Endothelial cell of umbilical vein (primary cell): Measurements from ENCODE around the gene LCP1. TPM values are rescaled to one million over a fixed set of nuclear protein-coding genes. Genes with fewer than 3 reads are reported as not detected.

Source experiments
- BruUV-seq: library from RNA; stranded (reverse); fragments of 400-500 nt; replicated peaks from 2 replicates; lab custom pipeline; 2021; lab: Mats Ljungman, UMichigan
- CTCF ChIA-PET: fragments of 300-600, 350-600 bp; sonication (Branson Sonifier 250); formaldehyde crosslinking; loops from one replicate; lab custom pipeline; 2021; ENCODE audit warnings: antibody characterized with exemption, inconsistent platforms; lab: Charles Lee
- POLR2A ChIA-PET: fragments of 300-600, 350-600 bp; sonication (Branson Sonifier 250); formaldehyde crosslinking; loops from one replicate; lab custom pipeline; 2021; ENCODE audit warnings: antibody characterized with exemption, inconsistent platforms; lab: Charles Lee
- DNase-seq: peaks from one replicate; pipeline ENCODE4 v3.0.0-alpha.2; 2011; ENCODE audit warnings: low read depth, low spot score
- FAIRE-seq: peaks from 2 replicates; lab custom pipeline; 2011; peaks lifted over from hg19 to GRCh38; lab: Jason Lieb, UNC
- H2AFZ ChIP-seq: 2 replicates; pipeline ENCODE4 v1.6.0; 2012; ENCODE audit warnings: low read depth, low read length, control low read depth, inconsistent platforms
- H3K27ac ChIP-seq: 2 replicates; pipeline ENCODE4 v1.5.1; 2011; ENCODE audit warnings: low read depth, mild to moderate bottlenecking, control low read depth, low read length, moderate library complexity; ENCODE audit not compliant: insufficient read depth
- H3K27me3 ChIP-seq, 2 experiments: 2 replicates each; pipeline versions ENCODE4 v1.6.0 to v1.6.1; 2011; ENCODE audit warnings: low read length in 2 of 2, mixed read lengths in 1 of 2; ENCODE audit not compliant: control insufficient read depth in 2 of 2, insufficient read depth in 2 of 2
- H3K36me3 ChIP-seq, 2 experiments: 2 replicates in 1 of 2; 3 replicates in 1 of 2; pipeline ENCODE4 v1.5.1; 2011; ENCODE audit warnings: low read length in 2 of 2, mild to moderate bottlenecking in 1 of 2, moderate library complexity in 1 of 2; ENCODE audit not compliant: control insufficient read depth in 2 of 2, insufficient read depth in 2 of 2; ENCODE audit errors: extremely low read depth in 1 of 2
- H3K4me1 ChIP-seq: 3 replicates; pipeline ENCODE4 v1.5.1; 2011; ENCODE audit warnings: mild to moderate bottlenecking, low read length; ENCODE audit not compliant: control insufficient read depth, insufficient read depth; ENCODE audit errors: extremely low read depth
- H3K4me2 ChIP-seq: 2 replicates; pipeline ENCODE4 v1.6.1; 2011; ENCODE audit warnings: low read length, control low read depth, mixed read lengths; ENCODE audit not compliant: insufficient read depth
- H3K4me3 ChIP-seq, 3 experiments: fragments of 200-600 bp in 1 of 3; sonication (generic), shearing (Covaris generic) in 1 of 3; replicated peaks in 1 of 3; 2 replicates each; pipeline ENCODE4 v1.5.1; 2011 to 2016; ENCODE audit warnings: control low read depth in 3 of 3, low read length in 3 of 3, mild to moderate bottlenecking in 2 of 3, inconsistent platforms in 1 of 3, low read depth in 1 of 3, moderate library complexity in 1 of 3; ENCODE audit not compliant: insufficient read depth in 1 of 3
- H3K79me2 ChIP-seq: 2 replicates; pipeline ENCODE4 v1.6.0; 2012; ENCODE audit warnings: low read length, inconsistent platforms; ENCODE audit not compliant: control insufficient read depth, insufficient read depth
- H3K9ac ChIP-seq: replicated peaks from 2 replicates; pipeline ENCODE3; 2011; ENCODE audit warnings: low read length, control low read depth; ENCODE audit not compliant: insufficient read depth; ENCODE audit errors: extremely low read depth
- H3K9me1 ChIP-seq: replicated peaks from 3 replicates; pipeline ENCODE4 v1.6.0; 2011; ENCODE audit warnings: mild to moderate bottlenecking, low read length; ENCODE audit not compliant: control insufficient read depth, insufficient read depth; ENCODE audit errors: extremely low read depth
- H3K9me3 ChIP-seq: replicated peaks from 2 replicates; pipeline ENCODE4 v1.5.1; 2012; ENCODE audit warnings: low read length, inconsistent platforms; ENCODE audit not compliant: control insufficient read depth, insufficient read depth
- H4K20me1 ChIP-seq: replicated peaks from 2 replicates; pipeline ENCODE3; 2011; ENCODE audit warnings: mild to moderate bottlenecking, low read length; ENCODE audit not compliant: control insufficient read depth, insufficient read depth; ENCODE audit errors: extremely low read depth
- CTCF ChIP-seq, 2 donors: IDR thresholded peaks; 1 replicate in 1 of 2; 2 replicates in 1 of 2; pipeline ENCODE4 v1.5.1; 2011; ENCODE audit warnings: low read length in 2 of 2, mild to moderate bottlenecking in 2 of 2, moderate library complexity in 2 of 2, control low read depth in 1 of 2, inconsistent platforms in 1 of 2, low read depth in 1 of 2; ENCODE audit not compliant: insufficient read depth in 1 of 2; ENCODE audit errors: extremely low read depth in 1 of 2
- EZH2 ChIP-seq: IDR thresholded peaks from 2 replicates; pipeline ENCODE4 v1.6.1; 2012; ENCODE audit warnings: borderline replicate concordance, low read depth, mild to moderate bottlenecking, moderate library complexity, low read length, inconsistent platforms; ENCODE audit not compliant: severe bottlenecking
- FOS ChIP-seq: IDR thresholded peaks from 2 replicates; pipeline ENCODE4 v1.6.1; 2011; ENCODE audit warnings: mild to moderate bottlenecking, low read length, moderate library complexity, borderline replicate concordance; ENCODE audit not compliant: insufficient read depth
- GATA2 ChIP-seq: IDR thresholded peaks from 2 replicates; pipeline ENCODE4 v1.7.0; 2011; ENCODE audit warnings: low read depth, mild to moderate bottlenecking, moderate library complexity, mixed read lengths, low read length; ENCODE audit not compliant: insufficient read length, insufficient read depth
- JUN ChIP-seq: IDR thresholded peaks from 2 replicates; pipeline ENCODE4 v1.6.1; 2011; ENCODE audit warnings: borderline replicate concordance, low read depth; ENCODE audit not compliant: insufficient read length, insufficient read depth
- MAX ChIP-seq: IDR thresholded peaks from 2 replicates; pipeline ENCODE4 v1.6.1; 2011; ENCODE audit not compliant: insufficient read depth, insufficient read length
- MYC ChIP-seq: IDR thresholded peaks from one replicate; pipeline ENCODE4 v1.6.1; 2011; ENCODE audit warnings: mild to moderate bottlenecking, low read depth, low read length
- POLR2A ChIP-seq: IDR thresholded peaks from 2 replicates; pipeline ENCODE4 v1.6.1; 2012; ENCODE audit warnings: low read depth, mild to moderate bottlenecking, control low read depth, low read length
- POLR2AphosphoS5 ChIP-seq: IDR thresholded peaks from 2 replicates; pipeline ENCODE4 v1.6.1; 2012; ENCODE audit warnings: low read depth, mild to moderate bottlenecking, control low read depth, low read length, moderate library complexity; ENCODE audit not compliant: insufficient read depth
- dilution Hi-C: fragments of 300-500 bp; cut with MboI; formaldehyde crosslinking; loops from one replicate; pipeline ENCODE4 v1.15.0; 2019; ENCODE audit warnings: low sequenced_read_pairs; ENCODE audit not compliant: extremely low pct_ligation_motif_present
- intact Hi-C: fragments of 100-400 bp; cut with micrococcal nuclease; formaldehyde crosslinking; loops from one replicate; pipeline ENCODE4 v1.10.0; 2022
- polyA plus RNA-seq, 4 experiments: library from polyadenylated mRNA; depleted of rRNA in 3 of 4; stranded (reverse) in 3 of 4; unstranded in 1 of 4; fragments of >200 nt; gene quantifications; 2 replicates each; pipeline versions ENCODE4 v1.2.1 to v1.2.3, GENCODE V29; 2011 to 2012; ENCODE audit warnings: missing spikeins in 1 of 4
- total RNA-seq: library from RNA; stranded (reverse); gene quantifications from 2 replicates; pipeline ENCODE4 v1.2.3, GENCODE V29; 2021

The LCP1 gene
- total and polyA plus RNA-seq, 2 donors (not counting 3 experiments of a cell fraction or from before 2014, with no cell fraction given), result 0.18 to 0.38 TPM

GRCh38 chr13:46158222-46158621, 23.8 kb downstream of the LCP1 start:
- intact Hi-C loops, result no loop called here
- H3K4me3 ChIP-seq, result no peak overlapping the region
- no peaks in the 10 kb centered on the region for H3K79me2 ChIP-seq
- CTCF ChIA-PET, result interaction anchor here (1.4 to 3.9 kb wide), 6 partner anchors 9 to 351 kb away, joined by 4 to 36 read pairs (median 10); no protein-coding TSS in a partner anchor
- no peak overlapping the region for H2AFZ ChIP-seq
- H3K36me3 ChIP-seq, result no peaks in the 10 kb centered on the region
- no peak overlapping the region for H3K9ac ChIP-seq
- dilution Hi-C loops, result no loop called here
- POLR2A ChIA-PET, result no interaction called here
- DNase-seq (no peak), FAIRE-seq (no peak)
- H3K4me2 ChIP-seq, result no peak overlapping the region
- no peak overlapping the region for H3K27ac ChIP-seq
- no peaks in the 10 kb centered on the region for H3K4me1 ChIP-seq
- peaks cover 12 to 23% of the 10 kb centered on the region in 2 experiments for H3K27me3 ChIP-seq
- no TSS peak for BruUV-seq
- no peaks in the 10 kb centered on the region for H3K9me1 ChIP-seq
- no peak for TF ChIP-seq CTCF (IDR thresholded peaks at IDR 0.05; ENCODE audit: extremely low read depth in 1 of 2, insufficient read depth in 1 of 2, low read depth in 1 of 2, low read length in 2 of 2)
- no peaks in the 10 kb centered on the region for H3K9me3 ChIP-seq
- no peaks in the 10 kb centered on the region for H4K20me1 ChIP-seq

- POLR2A ChIA-PET, result no interaction called here
- Histone ChIP-seq H3K36me3 (no peaks in the 10 kb centered on the region), H4K20me1 (no peaks in the 10 kb centered on the region), H3K27me3 (peaks cover 22 to 26% of the 10 kb centered on the region in 2 experiments), H2AFZ (no peak overlapping the region), H3K4me3 (no peak overlapping the region), H3K79me2 (no peaks in the 10 kb centered on the region), H3K27ac (no peak overlapping the region), H3K9ac (no peak overlapping the region), H3K4me2 (no peak overlapping the region), H3K4me1 (no peaks in the 10 kb centered on the region), H3K9me3 (no peaks in the 10 kb centered on the region), H3K9me1 (no peaks in the 10 kb centered on the region)
- DNase-seq, result no peak
- dilution Hi-C loops (no loop called here), intact Hi-C loops (no loop called here)
- no TSS peak for BruUV-seq
- TF ChIP-seq MYC (no peak), CTCF (IDR thresholded peaks at IDR 0.05; ENCODE audit: extremely low read depth in 1 of 2, insufficient read depth in 1 of 2, low read depth in 1 of 2, low read length in 2 of 2) (no peak), JUN (no peak), FOS (no peak), MAX (no peak), POLR2AphosphoS5 (no peak), GATA2 (no peak), POLR2A (no peak), EZH2 (no peak)
- FAIRE-seq, result no peak
- CTCF ChIA-PET, result interaction anchor here (1.0 to 1.9 kb wide), 4 partner anchors 12 to 567 kb away, joined by 4 to 5 read pairs (median 4); no protein-coding TSS in a partner anchor
Measured at GRCh38 chr13:46154136-46154801, 27.7 kb downstream of the LCP1 start.
